T follicular helper cell (primary cell): ENCODE data around the gene ADCK1.
"Not testable (repeated sequence)": the region's sequence is repeated elsewhere in the genome, so short reads cannot be mapped to it uniquely, and the experiment has no call there.

ENCODE experiments used
- DNase-seq: peaks from one replicate; pipeline ENCODE4 v3.0.0-alpha.2; 2020; ENCODE audit warnings: low read depth

ADCK1 gene

GRCh38 chr14:77903221-77903620 lies 103.3 kb downstream of the ADCK1 start:
- no peak for DNase-seq

- DNase-seq, result no peak
Observed at GRCh38 chr14:77903937-77904617, 104.2 kb downstream of the ADCK1 start.

- no peak for DNase-seq
Observed at GRCh38 chr14:77906446-77906845, 106.5 kb downstream of the ADCK1 start.

DNA sequence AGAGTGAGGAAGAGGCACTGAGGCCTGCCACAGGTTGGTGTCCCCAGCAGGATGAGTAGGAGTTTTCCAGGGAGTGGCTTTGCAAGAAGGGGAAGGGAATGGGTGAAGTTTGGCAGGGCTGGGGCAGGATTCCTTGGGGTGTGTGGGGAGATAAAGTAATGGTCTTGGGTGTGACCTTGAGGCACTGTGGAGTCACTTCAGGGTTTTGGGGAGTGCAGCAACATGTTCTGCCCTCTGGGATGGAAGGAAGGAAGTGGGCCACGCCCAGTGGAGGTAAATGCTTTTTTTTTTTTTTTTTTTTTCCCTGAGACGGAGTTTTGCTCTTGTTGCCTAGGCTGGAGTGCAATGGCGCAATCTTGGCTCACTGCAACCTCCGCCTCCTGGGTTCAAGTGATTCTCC lies 108.9 kb downstream of the ADCK1 start:
- DNase-seq, result no peak

DNA sequence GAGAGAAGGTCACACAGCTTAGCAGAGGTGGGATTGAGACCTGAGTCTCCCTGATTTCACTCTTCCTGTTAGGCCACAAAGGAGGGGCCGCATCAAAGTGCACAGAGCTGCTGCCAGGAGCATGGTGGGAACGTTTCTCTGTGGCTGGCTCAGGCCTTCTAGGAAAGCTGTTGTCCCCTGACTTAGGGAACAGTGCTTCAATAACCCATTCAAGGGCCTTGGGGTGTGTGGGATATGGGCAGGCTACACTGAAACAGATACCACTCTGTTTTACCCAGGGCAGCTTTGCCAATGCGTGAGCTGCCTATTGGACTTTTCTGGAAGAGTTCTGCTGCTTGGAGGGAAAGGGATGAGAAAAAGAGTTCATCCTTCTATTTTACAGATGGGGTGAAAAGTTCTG lies 110.0 kb downstream of the ADCK1 start:
- no peak for DNase-seq

- DNase-seq, result no peak
Observed at GRCh38 chr14:77910506-77910905, 110.6 kb downstream of the ADCK1 start.

GRCh38 chr14:77911356-77911755 lies 111.4 kb downstream of the ADCK1 start:
- DNase-seq, result no peak

DNA sequence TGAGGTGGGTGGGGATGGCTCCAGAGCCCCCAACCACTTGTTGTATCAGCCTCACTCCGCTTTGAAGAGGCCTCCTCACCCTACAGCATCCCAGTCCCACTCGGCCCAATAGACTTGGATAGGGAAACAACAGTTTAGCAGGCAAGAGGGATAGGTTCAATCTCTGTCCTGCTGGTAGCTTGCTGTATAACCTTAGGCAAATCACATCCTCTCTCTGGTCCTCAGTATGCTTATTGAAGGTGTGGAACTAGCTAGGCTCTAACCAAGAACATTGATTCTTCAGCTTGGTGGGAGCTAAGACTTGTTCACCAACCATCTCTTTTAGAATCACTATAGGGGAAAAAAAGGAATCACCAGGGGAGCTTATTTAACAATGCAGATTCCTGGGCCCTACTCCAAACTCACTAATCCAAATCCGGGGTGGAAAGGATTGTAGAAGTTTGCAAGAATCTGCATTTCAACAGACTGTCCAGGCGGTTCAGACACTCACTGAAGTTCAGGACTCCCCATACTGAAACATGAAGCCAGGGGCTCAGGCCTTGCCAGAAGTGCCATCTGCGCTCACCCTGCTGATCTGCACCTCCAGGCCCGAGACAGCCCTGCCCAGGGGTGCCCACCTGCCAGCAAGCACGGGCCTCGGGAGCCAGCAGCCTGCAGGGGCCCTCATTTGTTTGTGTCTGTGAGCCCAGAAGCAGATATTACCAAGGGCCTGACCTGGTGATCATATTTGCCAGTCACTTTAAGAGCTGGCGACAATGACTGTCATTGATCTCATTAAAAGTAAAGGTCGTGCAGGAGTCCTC lies 113.0 kb downstream of the ADCK1 start:
- no peak for DNase-seq

DNA sequence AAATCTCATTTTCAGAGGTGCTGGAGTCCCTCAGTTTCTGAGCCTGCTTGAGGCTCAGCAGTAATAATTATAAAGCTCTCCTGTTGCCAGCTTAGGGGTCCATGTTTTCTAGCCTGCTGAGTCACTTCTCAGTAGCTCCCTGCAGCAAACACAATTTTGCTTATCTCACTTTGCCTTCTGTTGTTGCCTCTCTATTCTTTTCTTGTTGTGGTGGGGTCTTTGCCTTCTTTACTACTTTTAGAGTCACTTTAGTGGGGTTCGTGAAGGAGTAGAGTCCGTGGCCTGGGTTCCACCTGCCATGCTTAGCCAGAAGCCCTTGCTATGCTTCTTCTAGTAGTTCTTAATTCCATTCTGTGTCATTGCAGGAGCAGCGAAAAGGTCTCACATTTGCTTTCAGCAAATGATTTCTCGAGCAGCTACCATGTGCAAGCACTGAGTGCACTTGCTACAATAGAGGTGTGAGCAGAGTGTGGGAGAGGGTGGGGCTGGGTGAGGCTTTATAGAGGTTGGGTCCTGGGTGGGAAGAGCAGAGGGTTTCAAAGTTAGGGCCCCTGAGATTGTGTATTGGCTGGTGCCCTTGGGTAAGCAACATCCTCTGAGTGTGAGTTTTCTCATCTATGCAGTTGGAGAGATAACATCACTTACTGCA lies 114.3 kb downstream of the ADCK1 start:
- DNase-seq, result no peak

DNA sequence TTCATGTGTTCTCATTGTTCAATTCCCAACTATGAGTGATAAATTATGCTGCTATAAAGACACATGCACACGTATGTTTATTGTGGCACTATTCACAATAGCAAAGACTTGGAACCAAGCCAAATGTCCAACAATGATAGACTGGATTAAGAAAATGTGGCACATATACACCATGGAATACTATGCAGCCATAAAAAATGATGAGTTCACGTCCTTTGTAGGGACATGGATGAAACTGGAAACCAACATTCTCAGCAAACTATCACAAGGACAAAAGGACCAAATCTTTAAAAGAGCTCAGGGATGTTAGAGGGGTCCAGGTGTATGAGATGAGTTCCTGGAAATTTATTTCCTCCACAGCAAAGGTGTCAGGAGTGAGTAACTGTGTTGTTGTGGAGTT lies 115.5 kb downstream of the ADCK1 start:
- not testable (repeated sequence) for DNase-seq

DNA sequence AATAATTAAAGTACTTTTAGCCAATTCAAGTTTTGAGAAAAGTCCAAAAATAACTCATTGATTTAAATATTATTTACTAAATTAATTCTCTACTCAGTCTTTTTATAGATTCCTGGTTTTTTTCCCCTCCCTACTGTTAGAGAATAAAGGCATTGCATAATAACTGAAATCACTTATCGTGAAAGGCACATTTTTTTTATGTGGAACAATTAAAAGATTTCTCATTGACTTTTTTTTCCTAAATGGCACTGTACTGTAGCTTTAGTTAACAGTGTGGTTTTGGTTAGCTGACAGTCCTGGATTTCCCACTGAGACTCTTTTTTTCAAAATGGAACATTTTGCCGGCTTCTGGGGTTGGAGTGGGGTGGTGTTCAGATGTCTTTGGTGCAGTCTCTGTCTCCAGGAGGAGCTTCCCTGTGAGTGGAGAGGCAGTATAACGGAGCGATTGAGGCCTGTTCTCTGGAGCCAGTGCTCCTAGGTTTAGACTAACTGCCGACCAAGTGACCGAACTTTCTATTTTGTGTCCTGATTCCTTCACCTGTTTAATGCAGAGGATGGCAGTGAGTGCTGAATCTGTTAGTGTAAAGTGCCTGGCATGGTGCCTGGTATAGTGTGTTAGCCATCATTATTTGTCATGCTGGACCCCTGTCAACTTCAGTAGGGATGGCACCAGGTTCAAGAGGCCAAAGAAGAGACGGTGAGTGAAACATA lies 117.7 kb downstream of the ADCK1 start:
- no peak for DNase-seq

DNA sequence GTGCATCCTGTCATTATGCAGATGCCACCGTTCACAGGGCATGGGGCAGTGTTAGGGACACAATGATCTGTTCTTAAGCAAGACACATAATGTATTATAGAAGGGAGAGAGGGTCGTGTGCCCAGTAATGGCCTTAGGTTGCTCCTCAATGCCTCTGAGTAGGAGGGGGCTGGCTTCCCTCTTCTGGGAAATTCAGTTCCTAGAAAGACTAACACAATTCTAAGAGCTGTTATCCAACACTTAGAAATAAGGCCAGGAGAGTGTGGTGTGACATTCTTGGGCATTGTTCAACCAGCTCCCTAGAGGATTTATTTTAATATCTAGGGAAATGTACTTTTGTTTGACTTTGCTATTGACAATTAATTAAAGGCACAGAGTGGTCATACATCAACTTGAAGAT lies 118.5 kb downstream of the ADCK1 start:
- DNase-seq, result no peak

- no peak for DNase-seq
Observed at GRCh38 chr14:77920312-77920711, 120.4 kb downstream of the ADCK1 start.

DNA sequence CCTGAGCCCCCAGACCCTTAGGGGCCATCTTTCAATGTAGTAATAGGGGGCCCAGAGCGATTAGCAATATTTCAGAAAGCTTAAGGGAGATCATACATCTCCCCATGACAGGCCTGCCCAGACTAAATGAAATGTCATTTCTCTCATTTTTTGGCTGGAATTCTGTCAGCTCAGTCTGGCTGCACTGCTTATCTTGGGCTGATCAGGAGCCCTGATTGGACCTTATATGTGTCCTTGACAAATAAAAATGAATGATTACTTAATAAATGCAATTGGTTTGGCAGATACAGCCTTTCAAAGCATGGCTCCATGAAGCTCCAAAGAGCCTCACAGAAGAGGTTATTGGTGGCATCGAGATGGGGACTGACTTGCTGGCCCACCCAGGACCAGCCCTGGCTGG lies 121.9 kb downstream of the ADCK1 start:
- no peak for DNase-seq

DNA sequence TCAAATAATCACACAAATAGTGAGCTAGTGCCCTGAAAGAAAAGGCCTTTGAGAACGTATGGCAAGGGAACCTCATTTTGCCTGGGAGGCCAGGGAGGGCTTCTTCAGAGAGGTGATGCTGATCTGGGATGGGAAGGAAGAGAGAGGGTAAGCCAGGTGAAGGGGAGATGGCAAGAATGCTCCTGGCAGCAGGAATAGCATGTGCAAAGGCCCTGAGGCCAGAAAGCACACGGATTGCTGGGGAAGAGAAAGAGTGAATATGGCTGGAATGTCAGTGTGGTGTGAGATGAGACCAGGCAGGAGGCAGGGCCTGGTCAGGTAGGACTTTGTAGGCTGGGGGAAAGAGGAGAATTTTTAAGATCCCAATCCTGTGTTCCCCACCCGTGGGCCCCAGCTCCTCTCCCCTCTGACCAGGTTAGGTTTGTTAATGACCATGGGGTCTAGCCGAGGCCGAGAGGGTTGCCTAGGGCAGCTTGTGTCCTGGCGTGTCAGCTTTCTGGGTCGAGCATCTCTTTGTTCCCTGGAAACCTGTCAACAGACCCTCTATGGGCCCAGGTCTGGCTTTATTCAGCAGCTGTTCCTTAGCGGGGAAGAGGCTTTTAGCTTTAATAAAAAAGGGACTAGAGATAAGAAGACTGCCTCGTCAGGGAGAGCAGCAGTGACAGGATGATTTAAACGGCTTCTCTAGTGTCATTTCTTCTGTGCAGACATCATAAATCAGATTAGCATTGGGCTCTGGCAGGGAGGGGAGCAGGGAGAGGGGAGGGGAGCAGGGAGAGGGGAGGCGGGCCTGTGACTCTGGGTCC lies 123.4 kb downstream of the ADCK1 start:
- no peak for DNase-seq

GRCh38 chr14:77924141-77924948 lies 124.4 kb downstream of the ADCK1 start:
- no peak for DNase-seq

DNA sequence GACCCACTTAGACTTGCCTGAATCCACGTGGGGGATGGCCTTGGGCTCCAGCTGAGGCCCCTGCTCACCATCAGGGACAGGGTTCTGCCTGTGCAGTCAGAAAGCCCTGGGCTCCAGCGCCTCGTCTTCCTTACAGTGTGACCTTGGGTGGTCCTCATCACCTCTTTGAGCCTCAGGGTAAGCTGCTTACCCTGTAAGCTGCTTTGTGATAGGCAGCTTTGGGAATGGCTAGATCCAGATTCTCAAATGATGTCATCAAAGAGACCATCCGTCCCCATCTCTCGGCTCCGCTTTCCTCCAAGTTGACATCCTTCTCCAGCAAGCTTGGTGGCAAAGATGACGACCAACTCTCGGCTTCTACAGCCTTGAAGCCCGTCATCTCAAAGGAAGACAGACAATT lies 127.0 kb downstream of the ADCK1 start:
- no peak for DNase-seq

DNA sequence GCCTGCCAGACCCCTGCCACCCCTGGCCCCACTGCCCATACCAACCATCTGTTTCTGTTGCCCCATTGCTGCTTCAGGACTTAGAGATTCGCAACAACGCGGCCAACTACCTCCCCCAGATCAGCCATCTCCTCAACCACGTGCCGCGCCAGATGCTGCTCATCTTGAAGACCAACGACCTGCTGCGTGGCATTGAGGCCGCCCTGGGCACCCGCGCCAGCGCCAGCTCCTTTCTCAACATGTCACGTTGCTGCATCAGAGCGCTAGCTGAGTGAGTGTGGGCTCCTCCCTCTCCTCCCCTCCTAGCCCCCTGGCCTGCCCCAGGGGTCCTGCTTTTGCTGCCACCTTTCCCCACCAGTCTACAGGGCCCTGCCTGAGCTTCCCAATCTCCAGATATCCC lies 131.5 kb downstream of the ADCK1 start:
- no peak for DNase-seq

DNA sequence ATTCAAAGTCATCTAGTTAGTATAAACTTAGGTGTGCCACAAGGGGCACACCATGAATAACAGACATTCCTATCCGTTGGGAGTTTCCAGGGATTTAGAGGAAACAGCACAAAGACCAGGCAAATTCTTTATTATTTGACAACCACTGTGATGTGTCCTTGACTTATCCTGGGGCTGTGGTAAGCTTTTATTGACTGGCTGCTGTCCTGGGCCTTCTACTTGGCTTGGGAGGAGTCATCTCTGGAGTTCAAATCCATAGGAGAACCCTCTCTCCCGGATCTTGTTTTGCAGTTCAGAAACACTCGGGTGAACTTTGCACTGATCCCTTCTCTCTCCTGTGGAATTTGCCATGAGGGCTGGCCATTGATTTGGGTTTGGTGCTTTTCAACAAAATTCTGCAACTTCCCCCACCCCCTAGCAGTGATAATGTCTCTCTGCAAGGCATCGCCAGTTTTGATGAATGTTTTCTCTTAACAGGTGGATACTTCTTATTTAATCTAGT lies 136.3 kb downstream of the ADCK1 start:
- DNase-seq, result no peak

DNA sequence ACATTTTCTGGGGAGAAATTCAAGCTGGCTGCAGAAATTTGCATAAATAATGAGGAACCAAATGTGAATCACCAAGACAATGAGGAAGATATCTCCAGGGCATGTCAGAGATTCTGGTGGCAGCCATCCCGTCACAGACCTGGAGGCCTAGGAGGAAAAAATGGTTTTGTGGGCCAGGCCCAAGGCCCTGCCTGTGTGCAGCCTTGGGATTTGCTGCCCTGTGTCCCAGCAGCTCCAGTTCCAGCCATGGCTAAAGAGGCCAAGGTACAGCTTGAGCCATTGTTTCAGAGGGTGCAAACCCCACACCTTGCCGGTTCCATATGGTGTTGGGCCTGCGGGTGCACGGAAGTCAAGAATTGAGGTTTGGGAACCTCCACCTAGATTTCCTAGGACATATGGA lies 147.5 kb downstream of the ADCK1 start:
- no peak for DNase-seq
